ENCODE data around the gene CRYBA2. TPM values are rescaled to one million over a fixed set of nuclear protein-coding genes. Genes with fewer than 3 reads are reported as not detected.
A peak's percentile ranks its signal among the peaks of the same experiment; 100 is the strongest.

The CRYBA2 gene
- total RNA-seq, 4 donors from 2014 or later = 5.6 TPM; not detected in 3

DNA sequence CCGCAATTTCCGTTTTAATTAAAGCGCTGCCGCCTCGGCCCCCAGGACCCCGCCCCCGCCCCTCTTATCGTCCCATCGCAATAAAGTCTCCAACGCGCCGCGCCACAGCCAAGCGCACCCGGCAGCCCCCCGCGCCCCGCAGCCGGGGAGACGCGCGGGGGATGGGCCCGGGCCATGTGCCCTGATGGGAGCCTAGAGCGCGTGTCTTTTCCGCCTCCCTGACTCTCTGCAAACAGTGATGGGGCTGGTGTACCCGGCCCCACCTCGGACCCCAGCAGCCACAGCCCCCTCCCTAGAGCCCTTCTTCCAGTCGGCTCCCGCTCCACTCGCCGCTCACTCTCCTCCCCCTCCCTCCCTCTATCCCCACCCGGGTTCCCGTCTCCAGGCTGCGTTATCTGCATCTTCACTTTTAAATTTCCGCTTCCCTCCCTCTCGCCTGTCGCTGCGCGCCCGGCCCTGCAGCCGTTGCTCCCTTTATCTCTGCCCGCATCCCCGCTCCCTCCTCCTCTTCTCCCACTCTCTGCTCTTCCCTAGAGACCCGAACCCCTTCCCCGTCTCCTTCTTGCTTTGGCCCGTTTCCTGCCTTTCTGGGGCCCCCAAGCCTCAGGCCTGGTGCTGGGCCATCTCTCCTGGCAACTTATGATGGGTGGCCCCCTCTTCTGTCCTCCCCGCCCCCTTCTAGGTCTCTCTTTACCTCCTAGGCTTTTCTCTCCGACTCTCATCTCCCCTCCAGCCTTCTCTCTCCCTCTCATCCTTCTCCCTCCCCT is 7.7 kb downstream of the CRYBA2 start:
- 4 to 10% methylated on average over 8 to 34 of the region's 49 CpGs for WGBS, 2 donors (ENCODE audit: low coverage in 1 of 2)
- no peaks in the 10 kb centered on the region for H3K36me3 ChIP-seq
- peaks cover 100% of the 10 kb centered on the region for H3K27me3 ChIP-seq
- H3K27ac ChIP-seq = no peak overlapping the region
- in situ Hi-C loops (cut with MboI; ENCODE audit: low pct_ligation_motif_present in 1 of 4, low pct_unique_long_range_greater_than_20kb in 1 of 4, low sequenced_read_pairs in 3 of 4) = no loop called here
- H3K9me3 ChIP-seq = no peaks in the 10 kb centered on the region
- peaks cover 19 to 42% (median 35%) of the 10 kb centered on the region in 4 donors for H3K4me1 ChIP-seq
- H3K4me3 ChIP-seq = peak overlapping the region in 1 of 4 donors; percentile 5
- TF ChIP-seq POLR2A (IDR thresholded peaks at IDR 0.05) (no peak), EP300 (IDR thresholded peaks at IDR 0.05; ENCODE audit: low read depth) (no peak)
- TF ChIP-seq, protein P1, sequence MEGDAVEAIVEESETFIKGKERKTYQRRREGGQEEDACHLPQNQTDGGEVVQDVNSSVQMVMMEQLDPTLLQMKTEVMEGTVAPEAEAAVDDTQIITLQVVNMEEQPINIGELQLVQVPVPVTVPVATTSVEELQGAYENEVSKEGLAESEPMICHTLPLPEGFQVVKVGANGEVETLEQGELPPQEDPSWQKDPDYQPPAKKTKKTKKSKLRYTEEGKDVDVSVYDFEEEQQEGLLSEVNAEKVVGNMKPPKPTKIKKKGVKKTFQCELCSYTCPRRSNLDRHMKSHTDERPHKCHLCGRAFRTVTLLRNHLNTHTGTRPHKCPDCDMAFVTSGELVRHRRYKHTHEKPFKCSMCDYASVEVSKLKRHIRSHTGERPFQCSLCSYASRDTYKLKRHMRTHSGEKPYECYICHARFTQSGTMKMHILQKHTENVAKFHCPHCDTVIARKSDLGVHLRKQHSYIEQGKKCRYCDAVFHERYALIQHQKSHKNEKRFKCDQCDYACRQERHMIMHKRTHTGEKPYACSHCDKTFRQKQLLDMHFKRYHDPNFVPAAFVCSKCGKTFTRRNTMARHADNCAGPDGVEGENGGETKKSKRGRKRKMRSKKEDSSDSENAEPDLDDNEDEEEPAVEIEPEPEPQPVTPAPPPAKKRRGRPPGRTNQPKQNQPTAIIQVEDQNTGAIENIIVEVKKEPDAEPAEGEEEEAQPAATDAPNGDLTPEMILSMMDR (IDR thresholded peaks at IDR 0.05) = no peak
- intact Hi-C loops (cut with DNase I; ENCODE audit: low total_unique reads) = no loop called here
- no peak for DNase-seq

DNA sequence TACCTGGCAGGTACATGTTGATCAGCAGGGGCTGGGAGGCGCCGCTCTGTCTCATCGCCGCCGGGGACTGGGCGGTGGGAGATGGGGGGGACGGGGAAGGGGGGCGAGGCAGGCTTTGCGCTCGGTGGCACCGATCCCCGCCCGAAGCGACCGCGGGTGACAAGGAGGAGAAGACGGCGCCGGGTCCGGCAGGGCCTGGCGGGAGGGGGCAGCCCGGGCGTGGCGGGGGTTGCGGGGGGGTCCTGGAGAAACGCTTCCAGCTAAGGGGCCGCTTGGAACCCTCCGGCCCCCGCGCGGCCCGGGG is 8.2 kb downstream of the CRYBA2 start, which contains the start of gene FEV:
Gene FEV (minus strand): TSS at position 164 of the 304 bp plus-strand sequence. CDS start 109 bp downstream, at position 55.
- no peak for DNase-seq
- TF ChIP-seq EP300 (IDR thresholded peaks at IDR 0.05; ENCODE audit: low read depth) = no peak
- no peak for TF ChIP-seq POLR2A (IDR thresholded peaks at IDR 0.05)
- TF ChIP-seq POLR2AphosphoS5 (IDR thresholded peaks at IDR 0.05) = no peak
- TF ChIP-seq, protein P1 (IDR thresholded peaks at IDR 0.05) = no peak
- in situ Hi-C loops (cut with MboI; ENCODE audit: low pct_ligation_motif_present in 1 of 4, low pct_unique_long_range_greater_than_20kb in 1 of 4, low sequenced_read_pairs in 3 of 4) (no loop called here), intact Hi-C loops (cut with DNase I; ENCODE audit: low total_unique reads) (no loop called here)
- WGBS, 2 donors (ENCODE audit: low coverage in 1 of 2) = 3% methylated on average over 20 of the region's 32 CpGs; no CpG with 5 or more reads in 1 of the 2 donors
- H3K27ac ChIP-seq = no peak within 1 kb of the TSS
- H3K9me3 ChIP-seq = no peaks in the 10 kb centered on the region
- H3K36me3 ChIP-seq = no peaks in the 10 kb centered on the region
- H3K4me1 ChIP-seq = peaks cover 19 to 46% (median 38%) of the 10 kb centered on the region in 4 donors
- peak within 1 kb of the TSS in 1 of 4 donors; percentile 37 for H3K4me3 ChIP-seq
- peaks cover 100% of the 10 kb centered on the region for H3K27me3 ChIP-seq

DNA sequence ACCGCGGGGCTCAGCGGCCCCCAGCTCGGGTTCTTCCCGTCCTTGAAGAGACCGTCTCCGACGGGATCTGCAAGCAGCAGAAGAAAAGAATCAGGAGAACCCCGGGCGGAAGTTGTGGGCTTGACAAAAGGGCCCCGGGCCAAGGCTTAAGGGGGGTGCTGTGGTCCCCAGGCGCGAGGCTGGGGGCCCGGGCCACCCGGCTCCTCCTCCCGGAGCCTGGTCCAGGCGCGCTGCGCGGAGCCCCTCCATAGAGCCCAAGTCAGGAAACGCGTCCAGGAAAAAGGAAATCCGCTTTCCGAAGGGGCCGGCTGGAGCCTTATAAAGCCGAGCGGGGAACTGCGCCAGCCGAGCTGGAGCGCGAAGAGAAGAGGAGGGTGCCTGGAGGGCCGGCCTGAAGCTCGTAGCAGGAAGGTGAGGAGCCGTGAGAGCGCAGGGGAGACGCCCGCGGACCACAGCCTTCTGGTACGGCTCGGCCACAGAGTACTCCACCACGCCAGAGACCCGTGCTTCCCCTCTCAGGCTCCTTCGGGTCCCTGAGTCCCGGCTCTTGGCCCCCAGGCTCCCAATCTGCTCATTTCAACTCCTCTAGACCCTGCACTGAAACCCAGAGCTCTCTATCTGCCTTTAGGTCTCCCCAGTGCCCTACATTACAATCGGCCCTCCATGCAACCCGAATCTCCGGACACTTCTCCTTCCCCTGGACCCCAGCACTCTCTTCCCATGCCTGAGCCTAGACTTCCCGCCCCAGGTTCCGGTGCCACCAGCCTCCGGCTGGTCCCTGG is 8.8 kb downstream of the CRYBA2 start:
- Histone ChIP-seq H3K9me3 (no peaks in the 10 kb centered on the region), H3K36me3 (no peaks in the 10 kb centered on the region), H3K4me3 (peak overlapping the region in 1 of 4 donors; percentile 37), H3K4me1 (peaks cover 19 to 51% (median 41%) of the 10 kb centered on the region in 4 donors), H3K27ac (no peak overlapping the region), H3K27me3 (peaks cover 100% of the 10 kb centered on the region)
- 0 to 3% methylated on average over 1 to 49 of the region's 50 CpGs for WGBS, 2 donors (ENCODE audit: low coverage in 1 of 2)
- TF ChIP-seq EP300 (IDR thresholded peaks at IDR 0.05; ENCODE audit: low read depth) = no peak
- no peak for TF ChIP-seq POLR2AphosphoS5 (IDR thresholded peaks at IDR 0.05)
- TF ChIP-seq, protein P1 (IDR thresholded peaks at IDR 0.05) = no peak
- no peak for TF ChIP-seq POLR2A (IDR thresholded peaks at IDR 0.05)
- no peak for DNase-seq
- in situ Hi-C loops (cut with MboI; ENCODE audit: low pct_ligation_motif_present in 1 of 4, low pct_unique_long_range_greater_than_20kb in 1 of 4, low sequenced_read_pairs in 3 of 4) = no loop called here
- intact Hi-C loops (cut with DNase I; ENCODE audit: low total_unique reads) = no loop called here

DNA sequence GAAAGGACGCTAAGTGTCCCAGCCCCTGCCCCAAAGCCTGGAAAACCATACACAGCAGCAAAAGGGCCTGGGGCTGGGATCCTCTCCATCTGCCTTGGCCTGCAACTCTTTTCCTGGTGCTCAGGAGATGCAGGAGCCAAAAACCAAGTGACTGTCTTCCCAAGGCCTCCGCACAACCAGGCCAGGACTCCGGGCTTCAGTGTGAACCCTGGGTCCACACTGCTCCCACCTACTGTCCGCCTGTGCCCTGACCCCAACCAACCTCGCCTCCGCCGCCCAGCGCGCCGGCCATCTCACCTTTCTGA is 9.3 kb downstream of the CRYBA2 start:
- in situ Hi-C loops (cut with MboI; ENCODE audit: low pct_ligation_motif_present in 1 of 4, low pct_unique_long_range_greater_than_20kb in 1 of 4, low sequenced_read_pairs in 3 of 4) = no loop called here
- Histone ChIP-seq H3K4me1 (peaks cover 19 to 51% (median 41%) of the 10 kb centered on the region in 4 donors), H3K4me3 (peak overlapping the region in 1 of 4 donors; percentile 37), H3K27me3 (peaks cover 100% of the 10 kb centered on the region), H3K27ac (no peak overlapping the region), H3K9me3 (no peaks in the 10 kb centered on the region), H3K36me3 (no peaks in the 10 kb centered on the region)
- intact Hi-C loops (cut with DNase I; ENCODE audit: low total_unique reads) = no loop called here
- TF ChIP-seq, protein P1 (IDR thresholded peaks at IDR 0.05) = no peak
- TF ChIP-seq POLR2AphosphoS5 (IDR thresholded peaks at IDR 0.05) = no peak
- no peak for TF ChIP-seq POLR2A (IDR thresholded peaks at IDR 0.05)
- no peak for TF ChIP-seq EP300 (IDR thresholded peaks at IDR 0.05; ENCODE audit: low read depth)
- no peak for DNase-seq
- WGBS, 2 donors (ENCODE audit: low coverage in 1 of 2) = 17% methylated on average over 10 of the region's 10 CpGs; no CpG with 5 or more reads in 1 of the 2 donors
